GM12801 (cell line): ENCODE results near the gene ATXN1.

Source experiments
- TF ChIP-seq, protein P1 (sequence below): IDR thresholded peaks from one replicate; pipeline ENCODE4 v1.5.1; 2011; ENCODE audit warnings: control low read depth; ENCODE audit not compliant: insufficient read length; ENCODE audit errors: extremely low read depth

Gene ATXN1

DNA sequence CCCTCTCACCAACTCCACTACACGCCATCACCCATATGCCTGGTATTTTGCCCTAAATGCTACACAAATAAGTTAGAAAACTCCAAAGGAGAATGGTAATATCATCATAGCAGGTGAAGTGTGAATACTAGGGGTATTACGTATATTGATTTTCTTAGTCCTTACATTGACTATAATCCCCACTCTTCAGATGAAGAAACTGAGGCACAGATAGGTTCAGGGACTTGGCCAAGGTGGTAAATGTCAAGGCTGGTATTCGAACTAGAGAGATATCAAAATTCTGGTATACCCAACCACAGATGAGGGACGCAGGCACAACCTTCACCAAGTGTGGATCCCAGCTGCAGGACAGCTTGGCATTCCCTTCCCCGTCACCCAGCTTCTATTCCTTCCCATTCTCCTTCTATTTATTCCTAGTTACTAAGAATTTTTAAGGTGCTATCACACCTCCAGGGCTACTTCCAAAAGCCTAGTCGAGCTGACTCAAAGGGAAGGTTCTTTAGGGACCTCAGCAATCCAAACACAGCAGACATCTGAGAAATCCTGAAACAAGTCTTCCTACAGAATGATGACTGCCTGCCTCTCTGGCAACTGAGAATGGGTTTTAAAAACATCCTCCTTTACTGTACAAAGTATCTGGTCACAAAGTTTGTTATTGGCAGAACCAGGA is 32.6 kb downstream of the ATXN1 start:
- TF ChIP-seq, protein P1, sequence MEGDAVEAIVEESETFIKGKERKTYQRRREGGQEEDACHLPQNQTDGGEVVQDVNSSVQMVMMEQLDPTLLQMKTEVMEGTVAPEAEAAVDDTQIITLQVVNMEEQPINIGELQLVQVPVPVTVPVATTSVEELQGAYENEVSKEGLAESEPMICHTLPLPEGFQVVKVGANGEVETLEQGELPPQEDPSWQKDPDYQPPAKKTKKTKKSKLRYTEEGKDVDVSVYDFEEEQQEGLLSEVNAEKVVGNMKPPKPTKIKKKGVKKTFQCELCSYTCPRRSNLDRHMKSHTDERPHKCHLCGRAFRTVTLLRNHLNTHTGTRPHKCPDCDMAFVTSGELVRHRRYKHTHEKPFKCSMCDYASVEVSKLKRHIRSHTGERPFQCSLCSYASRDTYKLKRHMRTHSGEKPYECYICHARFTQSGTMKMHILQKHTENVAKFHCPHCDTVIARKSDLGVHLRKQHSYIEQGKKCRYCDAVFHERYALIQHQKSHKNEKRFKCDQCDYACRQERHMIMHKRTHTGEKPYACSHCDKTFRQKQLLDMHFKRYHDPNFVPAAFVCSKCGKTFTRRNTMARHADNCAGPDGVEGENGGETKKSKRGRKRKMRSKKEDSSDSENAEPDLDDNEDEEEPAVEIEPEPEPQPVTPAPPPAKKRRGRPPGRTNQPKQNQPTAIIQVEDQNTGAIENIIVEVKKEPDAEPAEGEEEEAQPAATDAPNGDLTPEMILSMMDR: no peak

DNA sequence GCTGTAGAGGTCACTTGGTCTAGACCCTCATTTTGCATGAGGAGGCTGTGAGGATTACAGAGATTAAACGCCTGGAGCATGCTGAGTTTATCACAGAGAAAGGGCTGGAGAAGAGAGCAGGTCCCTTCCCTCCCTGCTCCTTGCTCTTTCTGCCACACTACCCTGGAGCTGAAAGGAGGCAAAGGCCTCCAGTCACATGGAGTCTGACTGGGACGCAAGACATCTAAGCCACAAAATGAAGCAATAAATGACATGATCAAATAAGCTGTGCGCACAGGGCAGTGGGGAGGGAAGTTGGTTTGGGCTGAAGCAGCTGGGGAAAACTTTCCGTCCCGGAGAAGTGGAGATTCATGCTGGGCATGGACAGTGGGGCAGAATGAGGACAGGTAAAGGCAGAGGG is 33.3 kb downstream of the ATXN1 start:
- TF ChIP-seq, protein P1: no peak

DNA sequence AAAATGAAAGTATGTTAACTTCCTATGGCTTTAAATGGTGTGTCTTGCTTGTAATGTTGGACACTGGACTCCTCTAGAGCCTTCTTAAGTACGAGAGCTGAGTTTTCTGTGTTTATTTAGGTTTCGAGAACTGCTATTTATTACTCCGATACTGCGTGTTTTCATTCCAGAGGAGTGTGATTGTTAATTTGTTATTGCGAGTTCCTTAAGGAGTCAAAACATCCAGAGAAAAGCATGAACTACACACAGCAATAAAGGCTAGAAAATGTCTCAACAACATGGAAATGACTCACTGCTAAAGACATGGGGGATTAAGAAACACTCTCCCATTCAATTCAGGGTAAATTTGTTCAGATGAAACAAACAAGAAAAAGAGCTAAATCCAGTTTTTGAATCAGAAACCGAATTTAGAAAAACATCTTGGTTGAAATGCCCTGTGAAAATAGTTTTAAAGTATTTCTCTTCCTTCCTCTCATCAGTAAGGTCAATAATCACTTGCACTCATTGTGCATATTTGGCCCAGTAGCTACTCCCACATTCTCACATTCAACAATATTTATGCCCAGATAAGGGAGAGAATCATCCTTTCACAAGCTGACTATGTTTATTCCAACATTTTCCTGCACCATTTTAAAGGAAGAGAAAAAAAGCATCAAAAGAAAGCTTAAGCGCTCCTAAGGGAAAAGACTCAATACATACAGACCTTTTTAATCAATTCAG is 36.0 kb downstream of the ATXN1 start:
- TF ChIP-seq, protein P1: no peak

DNA sequence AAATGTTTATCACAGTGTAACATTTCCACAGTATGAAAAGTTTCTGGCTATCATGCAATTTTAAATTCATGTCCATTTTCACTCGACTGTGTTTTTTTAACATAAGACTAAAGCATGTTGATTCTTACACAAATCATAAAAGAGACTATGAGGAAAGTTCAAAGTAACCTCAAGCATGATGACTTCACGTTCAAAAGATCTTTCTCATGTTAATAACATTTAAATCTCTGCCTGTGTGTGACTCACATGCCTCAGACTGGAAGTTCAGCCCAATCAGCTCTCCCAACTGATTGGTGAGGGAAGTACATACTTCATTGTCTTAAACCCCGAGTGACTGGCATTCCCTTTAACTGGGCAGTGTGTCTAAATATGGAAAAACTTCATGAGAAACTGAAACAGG is 37.4 kb downstream of the ATXN1 start:
- TF ChIP-seq, protein P1: no peak

DNA sequence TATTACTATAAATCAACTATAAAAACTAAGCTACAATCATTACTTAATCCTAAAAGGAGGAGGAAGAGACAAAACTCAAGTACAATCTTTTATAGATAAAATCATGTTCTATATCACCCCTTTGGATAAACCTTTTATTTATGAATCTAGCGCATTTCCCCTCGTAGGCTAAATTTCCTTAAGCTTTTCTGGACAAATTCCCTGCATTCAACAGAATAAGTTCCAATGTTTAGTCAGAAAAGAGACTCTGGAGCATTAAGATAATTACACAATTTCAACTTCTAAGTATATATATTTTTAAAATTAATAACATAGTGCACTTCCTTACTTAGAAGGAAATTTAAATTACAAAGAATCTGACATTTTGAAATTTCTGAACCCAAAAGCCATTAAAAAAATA is 37.9 kb downstream of the ATXN1 start:
- TF ChIP-seq, protein P1: no peak

DNA sequence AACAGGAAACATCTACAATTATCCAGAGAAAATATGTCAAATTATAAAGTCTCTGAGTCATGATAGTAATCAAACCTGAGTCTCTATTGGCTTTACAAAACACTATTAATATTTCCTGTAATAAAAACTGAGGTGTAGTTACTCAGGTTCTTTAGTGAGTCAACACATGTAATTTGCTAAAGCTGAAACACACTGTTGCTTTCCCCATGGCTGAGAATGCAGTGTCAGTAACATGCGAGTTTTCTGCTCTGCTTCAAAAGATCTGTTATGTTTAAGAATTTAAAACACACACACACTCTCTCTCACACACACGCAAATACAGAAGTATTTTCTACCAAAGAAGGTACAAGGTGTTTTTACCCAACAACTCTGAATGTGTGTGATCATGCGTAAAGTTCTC is 38.6 kb downstream of the ATXN1 start:
- TF ChIP-seq, protein P1: no peak

DNA sequence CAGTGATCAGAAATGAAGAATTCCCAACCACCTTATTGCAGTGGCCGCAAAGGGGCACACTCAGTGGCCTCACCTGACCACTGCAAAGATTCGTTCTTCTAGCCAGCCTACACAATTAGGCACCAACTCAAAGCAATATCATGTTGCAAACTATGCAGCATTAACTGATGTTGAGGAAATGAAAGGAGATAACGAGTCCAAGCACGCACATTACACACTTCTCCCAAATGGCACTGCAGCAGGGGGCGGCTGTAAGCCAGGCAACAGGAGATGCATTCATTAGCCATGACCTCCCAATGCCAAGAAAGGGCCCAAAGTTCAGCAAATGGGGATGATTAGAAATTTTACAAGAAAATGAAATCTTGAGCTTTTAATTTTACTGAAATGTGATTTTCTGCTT is 39.3 kb downstream of the ATXN1 start:
- TF ChIP-seq, protein P1: no peak
